Transverse colon (tissue), 4 donors: ENCODE measurements around the gene PTPRD. TPM values are rescaled to one million over a fixed set of nuclear protein-coding genes. Genes with fewer than 3 reads are reported as not detected.
"Not testable (repeated sequence)": the region's sequence is repeated elsewhere in the genome, so short reads cannot be mapped to it uniquely, and the experiment has no call there.

Experiments used
- DNase-seq: peaks from one replicate; pipeline ENCODE4 v3.0.0-alpha.2; 2019
- H3K27ac ChIP-seq, 4 donors: fragments of 200-600 bp; sonication (generic); 2 replicates each; pipeline ENCODE4 v1.5.1; 2016 to 2018; ENCODE audit warnings: inconsistent platforms in 4 of 4
- H3K27me3 ChIP-seq: fragments of 200-600 bp; sonication (generic); 2 replicates; pipeline ENCODE4 v1.5.1; 2017; ENCODE audit warnings: inconsistent platforms
- H3K36me3 ChIP-seq, 4 donors: fragments of 200-600 bp; sonication (generic); 2 replicates each; pipeline ENCODE4 v1.5.1; 2017 to 2019; ENCODE audit warnings: inconsistent platforms in 4 of 4
- H3K4me1 ChIP-seq, 4 donors: fragments of 200-600 bp; sonication (generic); 2 replicates each; pipeline ENCODE4 v1.5.1; 2017 to 2020; ENCODE audit warnings: inconsistent platforms in 4 of 4
- H3K4me3 ChIP-seq, 4 donors: fragments of 200-600 bp; sonication (generic); 1 replicate in 1 of 4; 2 replicates in 3 of 4; pipeline versions ENCODE4 v1.5.1 to v1.6.1; 2017 to 2019; ENCODE audit warnings: inconsistent platforms in 4 of 4
- H3K9me3 ChIP-seq, 2 donors: fragments of 200-600 bp; sonication (generic); 2 replicates each; pipeline ENCODE4 v1.5.1; 2017 to 2019; ENCODE audit warnings: inconsistent platforms in 2 of 2
- EP300 ChIP-seq: sonication (generic); formaldehyde crosslinking; IDR thresholded peaks from one replicate; pipeline ENCODE4 v1.6.1; 2017; ENCODE audit warnings: antibody characterized with exemption, low read depth
- POLR2A ChIP-seq: fragments of 450-650 bp; IDR thresholded peaks from one replicate; pipeline ENCODE4 v1.6.1; 2016; ENCODE audit warnings: antibody characterized with exemption, mild to moderate bottlenecking, moderate library complexity
- POLR2AphosphoS5 ChIP-seq, 3 donors: sonication (generic); formaldehyde crosslinking; IDR thresholded peaks; one replicate each; pipeline ENCODE4 v1.6.1; 2016; ENCODE audit warnings: antibody characterized with exemption in 3 of 3
- WGBS, 2 donors: methylation state at CpG; one replicate each; pipeline ENCODE4 v1.1.5; 2018; ENCODE audit warnings: low coverage in 1 of 2; 5-methylcytosine and 5-hydroxymethylcytosine counted together
- in situ Hi-C, 4 donors: fragments of 200-750 bp; cut with MboI; loops; one replicate each; pipeline versions ENCODE4 v1.15.0 to v1.15.1; 2017; ENCODE audit warnings: low sequenced_read_pairs in 3 of 4, low pct_ligation_motif_present in 1 of 4, low pct_unique_long_range_greater_than_20kb in 1 of 4
- intact Hi-C: fragments of 100-400 bp; cut with DNase I; formaldehyde crosslinking; loops from one replicate; pipeline ENCODE4 v1.15.1; 2023; ENCODE audit warnings: low total_unique reads
- total RNA-seq, 4 donors: library from RNA; depleted of rRNA; stranded (reverse); fragments of >200 nt; gene quantifications; one replicate each; pipeline ENCODE4 v1.1.0, GENCODE V29; 2016
- TF ChIP-seq, protein P1 (sequence below), 5 experiments: fragments of 200-600 bp in 3 of 5; fragments of 450-650 bp in 2 of 5; sonication (generic) in 3 of 5; IDR thresholded peaks; 1 replicate in 2 of 5; 2 replicates in 3 of 5; pipeline ENCODE4 v1.5.1; 2016 to 2017; ENCODE audit warnings: antibody characterized with exemption in 5 of 5, inconsistent platforms in 3 of 5, mild to moderate bottlenecking in 2 of 5, moderate library complexity in 1 of 5

The PTPRD gene
- total RNA-seq, 4 donors from 2014 or later, result 43.0 to 115 (median 79.1) TPM

DNA sequence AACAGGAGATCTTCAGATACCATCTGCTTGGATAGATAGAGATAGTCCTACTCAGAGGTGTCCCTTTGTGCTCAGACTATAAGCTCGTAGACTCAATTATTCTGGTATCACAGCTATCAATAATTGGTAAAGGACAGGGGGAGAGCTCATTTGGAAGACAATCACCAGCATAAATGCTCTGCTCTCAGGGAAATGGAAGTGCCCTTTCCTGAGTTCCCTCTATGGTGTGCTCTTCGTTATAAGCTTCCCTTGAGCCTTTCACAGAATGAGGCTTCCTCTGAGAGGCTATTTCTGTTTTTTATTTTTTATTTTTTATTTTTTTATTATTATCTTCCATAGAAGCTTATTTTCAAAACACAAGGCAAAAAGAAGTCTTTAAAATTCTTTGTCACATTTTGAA is 1657.5 kb downstream of the PTPRD start:
- H3K4me3 ChIP-seq, result no peak overlapping the region
- in situ Hi-C loops (no loop called here), intact Hi-C loops (no loop called here)
- H3K36me3 ChIP-seq, result no peaks in the 10 kb centered on the region
- WGBS, 2 donors, result 68 to 83% methylated on average over 2 of the region's 2 CpGs
- no peaks in the 10 kb centered on the region for H3K27me3 ChIP-seq
- H3K4me1 ChIP-seq, result no peaks in the 10 kb centered on the region
- DNase-seq, result no peak
- H3K9me3 ChIP-seq, result no peaks in the 10 kb centered on the region
- H3K27ac ChIP-seq, result no peak overlapping the region
- TF ChIP-seq POLR2A, result no peak

DNA sequence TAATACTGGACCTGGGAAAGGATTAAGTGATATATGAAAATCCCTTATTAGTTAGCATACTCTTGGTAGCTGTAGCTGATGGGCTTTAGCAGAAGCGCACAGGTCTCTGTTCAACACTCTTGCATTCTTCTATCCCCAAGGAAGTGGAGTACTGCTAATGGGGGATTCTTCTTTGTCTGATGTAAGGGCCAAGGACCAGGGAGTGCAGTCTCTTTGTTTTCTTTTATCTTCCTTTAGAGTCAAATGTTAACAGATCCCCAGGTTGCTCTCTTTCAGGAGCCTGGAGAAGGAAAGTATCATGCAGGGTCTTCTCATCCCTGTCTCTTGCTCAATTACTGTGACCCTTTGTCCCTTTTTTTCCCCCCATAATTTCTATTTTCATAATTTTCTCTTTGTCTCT is 1666.3 kb downstream of the PTPRD start:
- H3K4me1 ChIP-seq, result no peaks in the 10 kb centered on the region
- no peaks in the 10 kb centered on the region for H3K9me3 ChIP-seq
- DNase-seq, result no peak
- no peaks in the 10 kb centered on the region for H3K36me3 ChIP-seq
- TF ChIP-seq, protein P1, sequence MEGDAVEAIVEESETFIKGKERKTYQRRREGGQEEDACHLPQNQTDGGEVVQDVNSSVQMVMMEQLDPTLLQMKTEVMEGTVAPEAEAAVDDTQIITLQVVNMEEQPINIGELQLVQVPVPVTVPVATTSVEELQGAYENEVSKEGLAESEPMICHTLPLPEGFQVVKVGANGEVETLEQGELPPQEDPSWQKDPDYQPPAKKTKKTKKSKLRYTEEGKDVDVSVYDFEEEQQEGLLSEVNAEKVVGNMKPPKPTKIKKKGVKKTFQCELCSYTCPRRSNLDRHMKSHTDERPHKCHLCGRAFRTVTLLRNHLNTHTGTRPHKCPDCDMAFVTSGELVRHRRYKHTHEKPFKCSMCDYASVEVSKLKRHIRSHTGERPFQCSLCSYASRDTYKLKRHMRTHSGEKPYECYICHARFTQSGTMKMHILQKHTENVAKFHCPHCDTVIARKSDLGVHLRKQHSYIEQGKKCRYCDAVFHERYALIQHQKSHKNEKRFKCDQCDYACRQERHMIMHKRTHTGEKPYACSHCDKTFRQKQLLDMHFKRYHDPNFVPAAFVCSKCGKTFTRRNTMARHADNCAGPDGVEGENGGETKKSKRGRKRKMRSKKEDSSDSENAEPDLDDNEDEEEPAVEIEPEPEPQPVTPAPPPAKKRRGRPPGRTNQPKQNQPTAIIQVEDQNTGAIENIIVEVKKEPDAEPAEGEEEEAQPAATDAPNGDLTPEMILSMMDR (IDR thresholded peaks at IDR 0.05), result no peak
- TF ChIP-seq POLR2A (no peak), POLR2AphosphoS5 (IDR thresholded peaks at IDR 0.05) (no peak), EP300 (no peak)
- 92% methylated on average over 1 of the region's 1 CpG; no CpG with 5 or more reads in 1 of the 2 donors for WGBS, 2 donors
- no peaks in the 10 kb centered on the region for H3K27me3 ChIP-seq
- in situ Hi-C loops, result no loop called here
- no peak overlapping the region for H3K4me3 ChIP-seq
- intact Hi-C loops, result no loop called here
- no peak overlapping the region for H3K27ac ChIP-seq

DNA sequence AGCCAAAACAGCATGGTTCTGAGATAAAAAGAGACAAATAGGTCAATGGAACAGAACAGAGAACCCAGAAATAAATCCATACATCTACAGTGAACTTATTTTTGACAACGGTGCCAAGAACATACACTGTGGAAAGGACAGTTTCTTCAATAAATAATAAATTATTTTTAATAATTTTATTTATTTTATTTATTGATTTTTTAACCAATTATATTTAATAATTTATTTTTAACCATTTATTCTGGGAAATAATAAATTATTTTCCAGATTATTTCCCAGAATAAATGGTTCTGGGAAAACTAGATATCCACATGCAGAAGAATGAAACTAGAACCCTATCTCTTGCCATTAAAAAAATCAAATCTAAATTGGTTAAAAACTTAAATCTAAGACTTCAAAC is 1669.4 kb downstream of the PTPRD start:
- no peaks in the 10 kb centered on the region for H3K27me3 ChIP-seq
- in situ Hi-C loops (no loop called here), intact Hi-C loops (no loop called here)
- H3K4me3 ChIP-seq, result no peak overlapping the region
- no peaks in the 10 kb centered on the region for H3K4me1 ChIP-seq
- no peaks in the 10 kb centered on the region for H3K36me3 ChIP-seq
- WGBS, 2 donors, result 89 to 96% methylated on average over 1 of the region's 1 CpG
- no peaks in the 10 kb centered on the region for H3K9me3 ChIP-seq
- no peak for DNase-seq
- TF ChIP-seq POLR2AphosphoS5 (IDR thresholded peaks at IDR 0.05), result no peak
- TF ChIP-seq POLR2A, result no peak
- no peak for TF ChIP-seq EP300
- TF ChIP-seq, protein P1 (IDR thresholded peaks at IDR 0.05), result no peak
- no peak overlapping the region for H3K27ac ChIP-seq

DNA sequence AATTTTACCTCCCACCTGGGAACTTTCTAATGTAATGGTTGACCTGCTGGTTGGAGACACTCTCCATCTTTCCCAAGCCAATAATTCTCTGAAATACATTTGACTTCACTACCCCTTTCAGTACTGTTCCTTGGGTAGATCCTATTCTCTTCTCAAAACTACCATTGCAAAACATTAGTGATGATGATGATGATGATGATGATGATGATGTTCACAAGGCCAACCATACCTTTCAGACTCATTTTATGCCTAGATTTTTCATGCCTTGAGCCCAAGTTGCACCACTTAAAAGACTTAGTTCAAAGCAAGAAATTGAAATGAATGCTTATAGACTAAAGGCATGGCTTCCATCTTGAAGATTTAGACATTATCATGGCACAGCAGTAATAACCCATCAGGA is 1672.2 kb downstream of the PTPRD start:
- in situ Hi-C loops, result no loop called here
- no peak overlapping the region for H3K4me3 ChIP-seq
- intact Hi-C loops, result no loop called here
- TF ChIP-seq EP300, result no peak
- H3K4me1 ChIP-seq, result no peaks in the 10 kb centered on the region
- no peak overlapping the region for H3K27ac ChIP-seq
- no peak for DNase-seq
- no peaks in the 10 kb centered on the region for H3K27me3 ChIP-seq
- no peaks in the 10 kb centered on the region for H3K9me3 ChIP-seq
- H3K36me3 ChIP-seq, result no peaks in the 10 kb centered on the region

DNA sequence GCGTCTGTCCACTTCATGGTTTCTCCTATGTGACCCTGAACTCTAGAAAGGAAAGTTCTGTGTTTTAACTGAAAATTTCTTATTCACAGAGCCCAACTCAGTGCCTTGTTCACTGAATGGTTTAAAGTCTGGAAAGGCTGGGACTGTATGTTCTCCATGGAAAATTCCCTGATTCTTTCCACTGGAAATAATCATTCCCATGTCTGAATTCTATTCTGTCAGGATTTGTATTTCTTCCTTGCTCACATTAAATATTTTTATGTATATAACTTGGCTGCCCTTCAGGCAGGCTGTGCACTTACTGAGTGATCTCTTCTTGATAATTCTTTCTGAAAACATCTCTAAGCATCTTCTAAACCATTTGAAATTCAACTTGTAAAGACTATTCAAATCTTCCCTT is 1686.3 kb downstream of the PTPRD start:
- H3K9me3 ChIP-seq, result no peaks in the 10 kb centered on the region
- WGBS, 2 donors, result 91% methylated on average over 1 of the region's 1 CpG
- TF ChIP-seq POLR2AphosphoS5 (IDR thresholded peaks at IDR 0.05), result no peak
- no peaks in the 10 kb centered on the region for H3K27me3 ChIP-seq
- DNase-seq, result no peak
- H3K4me1 ChIP-seq, result no peaks in the 10 kb centered on the region
- no peak overlapping the region for H3K27ac ChIP-seq
- no peaks in the 10 kb centered on the region for H3K36me3 ChIP-seq
- in situ Hi-C loops (no loop called here), intact Hi-C loops (no loop called here)
- H3K4me3 ChIP-seq, result no peak overlapping the region

DNA sequence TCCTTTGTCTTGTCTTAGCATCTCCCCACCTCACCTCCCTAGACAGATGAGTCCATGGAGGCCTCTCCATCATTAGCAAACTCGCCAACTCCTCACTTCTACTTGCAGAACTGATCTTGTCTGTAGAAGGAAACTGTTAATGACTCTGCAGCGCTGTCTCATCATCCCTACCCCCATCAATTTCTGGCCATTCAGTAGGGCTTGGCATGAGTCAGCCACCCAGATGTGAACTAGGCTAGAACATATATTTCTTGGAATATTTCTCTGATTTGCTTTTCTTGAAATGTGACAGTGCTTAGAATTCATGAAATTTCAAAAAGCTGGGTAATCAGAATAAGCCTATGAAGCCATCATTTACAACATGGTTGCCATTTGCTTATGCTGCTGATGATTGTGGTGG is 1688.2 kb downstream of the PTPRD start:
- Histone ChIP-seq H3K27ac (no peak overlapping the region), H3K4me3 (no peak overlapping the region), H3K9me3 (no peaks in the 10 kb centered on the region), H3K4me1 (no peaks in the 10 kb centered on the region), H3K36me3 (no peaks in the 10 kb centered on the region), H3K27me3 (no peaks in the 10 kb centered on the region)
- in situ Hi-C loops (no loop called here), intact Hi-C loops (no loop called here)
- WGBS, 2 donors, result 82 to 86% methylated on average over 1 to 2 of the region's 2 CpGs
- TF ChIP-seq, protein P1 (IDR thresholded peaks at IDR 0.05), result no peak
- no peak for TF ChIP-seq POLR2A
- TF ChIP-seq POLR2AphosphoS5 (IDR thresholded peaks at IDR 0.05), result no peak
- TF ChIP-seq EP300, result no peak
- no peak for DNase-seq

DNA sequence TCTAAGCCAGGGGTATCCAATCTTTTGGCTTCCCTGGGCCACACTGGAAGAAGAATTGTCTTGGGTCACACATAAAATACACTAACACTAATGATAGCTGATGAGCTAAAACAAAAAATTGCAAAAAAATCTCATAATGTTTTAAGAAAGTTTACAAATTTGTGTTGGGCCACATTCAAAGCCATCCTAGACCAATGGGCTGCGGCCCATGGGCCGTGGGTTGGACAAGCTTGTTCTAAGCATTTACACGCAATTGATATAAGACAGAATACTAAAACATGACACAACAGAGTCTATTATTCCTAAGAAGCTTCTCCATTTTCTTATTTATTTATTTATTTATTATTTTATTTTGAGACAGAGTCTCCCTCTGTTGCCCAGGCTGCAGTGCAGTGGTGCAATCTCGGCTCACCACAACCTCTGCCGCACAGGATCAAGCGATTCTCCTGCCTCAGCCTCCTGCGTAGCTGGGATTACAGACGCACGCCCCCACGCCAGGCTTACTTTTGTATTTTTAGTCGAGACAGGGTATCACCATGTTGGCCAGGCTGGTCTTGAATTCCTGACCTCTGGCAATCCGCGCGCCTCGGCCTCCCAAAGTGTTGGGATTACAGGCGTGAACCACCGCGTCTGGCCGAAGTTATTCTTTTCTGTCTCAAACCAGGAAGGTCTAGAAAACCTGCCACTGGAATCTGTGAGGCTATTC is 1692.2 kb downstream of the PTPRD start:
- H3K4me1 ChIP-seq, H3K9me3 ChIP-seq, DNase-seq, H3K27me3 ChIP-seq, H3K36me3 ChIP-seq, intact Hi-C loops, in situ Hi-C loops, H3K4me3 ChIP-seq, H3K27ac ChIP-seq: not testable (repeated sequence)
- WGBS, 2 donors, result 94% methylated on average over 17 to 19 of the region's 19 CpGs
